ENCODE results near the gene ZBTB20.

The ZBTB20 gene

GRCh38 chr3:115018694-115019093 is 128.4 kb downstream of the ZBTB20 start:
- no peak for FAIRE-seq

DNA sequence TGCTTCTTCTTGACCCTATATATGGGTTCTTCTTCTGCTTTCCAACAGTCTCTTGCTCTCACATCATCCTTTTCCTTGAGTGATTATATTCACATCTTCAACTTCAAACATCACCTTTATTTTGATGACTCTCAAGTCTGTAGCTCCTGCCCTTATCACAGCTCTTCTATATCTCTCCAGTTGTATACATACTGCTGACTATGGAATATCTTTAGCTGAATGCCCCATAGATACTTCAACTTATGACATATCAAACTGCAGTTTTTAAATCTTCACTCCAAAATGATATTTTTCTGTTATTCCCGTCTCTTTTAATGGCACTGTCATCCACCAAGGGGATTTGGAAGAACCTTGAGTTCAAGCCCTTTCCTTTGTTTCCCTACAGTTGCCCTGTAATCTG is 139.1 kb downstream of the ZBTB20 start:
- FAIRE-seq, result no peak

GRCh38 chr3:115004201-115005140 is 142.6 kb downstream of the ZBTB20 start:
- FAIRE-seq, result no peak

DNA sequence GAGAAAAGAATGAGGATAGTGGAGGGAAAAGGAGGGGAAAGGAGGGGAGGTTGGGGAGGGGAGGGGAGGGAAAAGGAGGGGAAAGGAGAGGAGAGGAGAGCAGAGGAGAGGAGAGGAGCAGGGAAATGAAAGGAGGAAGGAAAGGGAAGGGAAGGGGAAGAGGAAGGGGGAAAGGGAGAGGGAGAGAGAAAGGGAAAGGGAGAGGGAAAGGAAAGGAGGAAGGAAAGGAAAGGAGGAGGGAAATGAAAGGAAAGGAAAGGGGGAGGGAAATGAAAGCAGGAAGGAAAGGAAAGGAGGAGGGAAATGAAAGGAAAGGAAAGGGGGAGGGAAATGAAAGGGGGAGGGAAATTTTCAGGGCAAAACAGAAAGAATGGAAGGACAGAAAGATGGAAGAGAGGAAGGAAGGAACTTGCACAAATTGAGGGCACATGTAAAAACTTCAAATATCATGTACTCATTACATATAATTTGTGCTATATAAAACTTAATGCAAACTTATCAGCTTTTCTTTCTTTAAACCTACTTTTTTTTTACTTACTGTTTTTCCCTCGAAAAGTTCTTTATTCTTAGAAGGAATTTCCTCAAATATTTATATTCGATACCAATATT is 148.0 kb downstream of the ZBTB20 start:
- FAIRE-seq, result no peak

GRCh38 chr3:114994554-114995341 is 152.3 kb downstream of the ZBTB20 start:
- FAIRE-seq, result no peak

DNA sequence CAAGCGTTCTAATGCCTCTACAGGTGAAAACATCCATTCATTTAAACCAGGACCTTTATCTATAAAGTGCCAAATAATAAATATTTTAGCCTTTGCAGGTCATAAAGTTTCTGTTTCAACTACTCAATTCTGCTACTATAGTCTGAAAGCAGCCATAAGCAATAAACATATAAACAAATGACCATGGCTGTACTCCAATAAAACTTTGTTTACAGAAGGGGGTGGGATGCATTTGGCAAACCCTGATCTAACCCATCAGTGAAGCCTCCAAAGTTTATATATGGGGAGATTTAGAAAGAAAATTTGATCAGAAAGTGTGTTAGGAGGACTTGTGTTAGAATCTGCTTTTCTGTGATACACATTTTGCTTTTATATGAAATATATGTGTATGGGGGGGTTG is 161.3 kb downstream of the ZBTB20 start:
- FAIRE-seq, result no peak

GRCh38 chr3:114983248-114983647 is 163.8 kb downstream of the ZBTB20 start:
- no peak for FAIRE-seq

GRCh38 chr3:114974387-114974786 is 172.7 kb downstream of the ZBTB20 start:
- FAIRE-seq, result no peak

GRCh38 chr3:114973536-114973935 is 173.6 kb downstream of the ZBTB20 start:
- FAIRE-seq, result no peak

DNA sequence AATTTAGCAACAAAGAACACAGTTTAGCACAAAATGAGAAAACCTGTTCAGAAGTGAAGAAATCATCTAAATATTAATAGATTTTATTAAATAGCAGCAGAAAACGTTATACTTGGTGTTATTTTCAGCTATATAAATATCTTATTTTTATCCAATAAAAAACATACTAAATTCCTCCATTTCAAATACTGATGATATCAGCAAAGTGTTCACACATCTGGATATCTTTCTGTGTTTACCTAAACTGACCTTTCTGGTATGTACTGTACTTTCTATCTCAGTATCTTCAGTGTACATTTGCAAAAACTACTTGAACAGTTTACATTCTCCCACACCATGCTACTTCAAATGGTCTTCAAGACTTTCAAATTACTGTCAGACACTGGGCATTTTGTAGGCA is 179.9 kb downstream of the ZBTB20 start:
- FAIRE-seq, result no peak

DNA sequence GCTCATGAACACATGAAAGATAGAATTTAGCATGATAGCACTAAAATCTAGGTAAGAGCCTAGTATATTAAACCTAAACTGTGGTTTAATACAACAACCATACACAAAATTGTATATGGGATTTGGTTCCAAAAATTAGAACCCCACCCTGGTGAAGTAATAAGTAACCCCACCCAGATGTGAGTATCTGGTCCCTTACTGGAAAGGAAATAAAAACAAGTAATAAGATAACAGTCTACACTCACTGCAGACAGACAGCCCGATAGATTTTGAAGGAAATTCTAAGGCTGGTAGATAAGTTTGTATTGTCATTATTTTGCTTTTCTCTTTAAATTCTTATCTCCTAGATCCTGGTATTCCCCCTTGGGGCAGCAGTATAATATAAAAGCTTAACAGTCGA is 184.9 kb downstream of the ZBTB20 start:
- no peak for FAIRE-seq

- FAIRE-seq, result no peak
Observed at GRCh38 chr3:114958930-114959329, 188.2 kb downstream of the ZBTB20 start.

- no peak for FAIRE-seq
Observed at GRCh38 chr3:114953800-114954199, 193.3 kb downstream of the ZBTB20 start.

DNA sequence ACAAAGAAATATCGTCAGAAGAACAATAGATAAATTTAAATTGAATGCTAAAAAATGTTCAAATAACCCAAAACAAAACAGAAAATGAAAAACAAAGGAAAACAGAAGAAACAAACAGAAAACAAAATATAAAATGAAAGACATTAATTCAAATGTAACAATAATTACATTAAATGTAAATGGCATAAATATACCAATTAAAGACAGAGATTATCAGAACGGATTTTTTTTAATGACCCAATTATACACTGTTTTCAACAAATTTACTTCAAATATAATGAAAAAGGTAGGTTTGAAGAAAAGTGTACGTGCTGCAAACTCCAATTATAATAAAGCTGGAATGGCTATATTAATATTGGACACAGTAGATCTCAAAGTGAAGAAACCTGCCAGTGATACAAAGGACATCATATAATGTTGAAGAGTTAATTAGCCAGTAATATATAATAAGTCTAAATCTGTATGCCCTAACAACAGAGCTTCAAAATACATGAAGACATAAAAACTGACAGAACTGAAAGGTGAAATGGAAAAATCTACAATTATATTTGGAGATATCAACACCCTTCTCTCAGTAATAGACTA is 193.8 kb downstream of the ZBTB20 start:
- FAIRE-seq, result peak; percentile 77

GRCh38 chr3:114942773-114943172 is 204.3 kb downstream of the ZBTB20 start:
- FAIRE-seq, result no peak

DNA sequence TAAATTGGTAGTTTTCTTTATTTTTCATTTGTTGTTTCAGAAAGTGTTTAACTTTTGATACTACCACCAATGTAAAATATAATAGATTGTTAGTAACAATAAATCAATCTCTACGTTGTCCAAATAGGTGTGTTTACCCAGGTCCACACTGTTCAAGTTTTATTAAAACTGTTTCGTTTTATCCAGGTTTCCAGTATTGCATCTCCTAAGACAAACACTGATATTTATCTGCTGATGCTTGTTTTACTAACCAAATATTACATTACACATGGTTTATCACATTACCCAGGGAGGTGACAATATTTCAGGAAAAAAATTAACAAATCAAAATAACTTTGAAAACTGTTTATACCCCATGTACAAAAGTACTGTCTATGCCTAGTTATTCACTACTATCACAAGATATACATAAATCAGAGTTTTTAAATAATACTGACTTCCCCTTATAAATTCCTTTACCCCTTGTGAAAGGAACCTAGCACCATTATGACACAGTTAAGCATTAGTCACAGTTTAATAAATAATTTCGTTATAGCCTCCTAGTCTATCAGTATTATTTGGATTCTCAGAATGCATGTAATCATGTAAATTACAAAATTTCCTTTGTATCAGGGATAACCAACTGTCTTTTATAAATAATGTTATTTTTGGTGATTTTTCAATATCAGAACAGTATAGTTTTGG is 205.3 kb downstream of the ZBTB20 start:
- no peak for FAIRE-seq

DNA sequence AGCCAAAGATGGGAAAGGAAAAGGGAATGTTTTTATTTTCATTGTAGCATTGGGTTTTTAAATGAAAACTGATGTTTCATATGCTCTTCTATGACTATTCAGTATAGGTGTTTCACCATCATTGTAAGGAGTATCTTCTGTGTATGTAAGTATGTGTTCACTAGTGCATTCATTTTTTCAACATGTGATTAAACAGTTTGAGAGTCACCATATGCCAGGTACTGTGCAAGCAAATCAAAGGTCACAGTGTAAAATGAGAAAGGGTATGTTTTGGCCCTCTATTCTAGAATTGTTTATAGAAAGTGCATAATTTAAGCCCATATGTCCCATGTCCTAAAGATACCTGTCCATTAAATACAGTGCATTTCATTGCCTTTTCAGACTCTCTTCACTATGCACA is 207.2 kb downstream of the ZBTB20 start:
- FAIRE-seq, result no peak

DNA sequence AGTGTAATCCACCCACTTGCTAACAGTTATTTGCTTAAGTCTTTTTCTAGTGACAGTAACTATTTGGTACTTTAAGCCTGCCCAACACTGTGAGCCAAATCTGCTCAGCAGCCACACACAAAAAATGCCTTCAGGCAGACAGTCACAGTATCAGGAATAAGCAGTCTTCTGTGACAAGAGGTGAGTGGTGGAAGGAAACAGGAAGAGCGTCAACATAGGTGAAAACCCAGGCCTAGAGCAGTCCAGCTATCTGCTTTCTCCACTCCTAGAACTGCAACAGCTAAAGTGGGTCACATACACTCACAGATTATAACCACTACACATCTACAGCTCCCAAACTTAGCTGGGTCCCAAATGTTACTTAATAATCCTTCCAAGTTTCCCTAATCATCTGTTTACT is 213.7 kb downstream of the ZBTB20 start:
- FAIRE-seq, result no peak

DNA sequence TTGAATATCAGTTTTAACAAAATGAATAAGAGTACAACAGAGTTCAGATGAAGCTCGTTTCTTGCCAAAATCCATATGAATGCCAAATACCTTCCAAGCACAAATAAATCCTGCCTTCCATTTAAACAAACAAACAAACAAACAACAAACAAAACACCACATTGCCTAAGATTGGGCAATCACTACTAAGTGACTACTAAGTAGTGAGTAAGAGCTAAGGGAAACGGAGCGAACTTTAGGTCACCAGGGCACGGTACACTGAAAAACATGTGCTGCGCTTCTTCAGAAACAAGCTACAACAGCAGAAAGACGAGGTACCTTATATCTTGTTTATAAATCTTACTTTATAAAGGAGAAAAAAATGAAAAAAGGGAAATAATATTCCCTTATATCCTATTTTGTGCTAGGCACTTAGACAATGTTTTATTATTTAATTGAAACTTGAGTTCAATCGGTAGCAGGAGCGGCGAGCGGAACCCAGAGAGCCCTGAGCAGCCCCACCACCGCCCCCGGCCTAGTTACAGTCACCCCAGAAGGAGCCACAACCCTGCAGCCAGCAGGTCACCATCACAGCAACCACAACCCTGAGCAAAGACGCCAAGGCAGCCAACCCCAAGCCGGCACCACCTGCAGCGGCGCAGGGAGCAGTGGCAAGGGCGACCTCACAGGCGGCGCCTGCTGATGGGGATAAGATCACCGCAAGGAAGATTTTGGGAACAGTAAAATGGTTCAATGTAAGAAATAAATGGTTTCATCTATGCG is 216.9 kb downstream of the ZBTB20 start:
- FAIRE-seq, result no peak

GRCh38 chr3:114928989-114929640 is 218.0 kb downstream of the ZBTB20 start:
- FAIRE-seq, result no peak

DNA sequence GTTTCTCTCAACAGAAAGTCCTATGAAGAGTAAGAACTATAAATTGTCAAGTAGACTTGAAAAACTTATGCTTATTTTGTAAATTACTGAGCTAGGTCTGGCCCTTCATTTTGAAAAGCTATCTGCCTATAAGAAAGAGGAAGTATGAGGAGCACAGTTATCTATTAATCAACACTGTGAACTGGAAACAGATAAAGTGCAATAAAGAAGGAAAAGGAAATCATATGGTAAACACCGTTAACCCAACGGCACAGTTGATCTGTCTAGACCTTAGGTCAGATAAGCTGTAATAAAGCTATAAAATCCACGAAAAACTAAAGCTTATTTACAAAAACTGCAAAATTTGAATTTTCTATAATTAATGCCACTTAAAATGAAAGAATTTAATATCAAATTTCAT is 242.5 kb downstream of the ZBTB20 start:
- no peak for FAIRE-seq
